ENCODE measurements around the gene ATP13A2. TPM values are rescaled to one million over a fixed set of nuclear protein-coding genes. Genes with fewer than 3 reads are reported as not detected.

ATP13A2 gene
- total RNA-seq, 1 donor from 2014 or later, result 17.2 TPM

Other genes starting within 250 kb of the ATP13A2 start
- gene RNU1-2, start 115.9 kb downstream of the ATP13A2 start, total RNA-seq, result under 0.01 TPM
- 30.7 TPM for gene CROCC, start 90.0 kb downstream of the ATP13A2 start, total RNA-seq
- 31.6 TPM for gene MFAP2, start 31.3 kb downstream of the ATP13A2 start, total RNA-seq
- 115 TPM for gene SDHB, start 42.1 kb upstream of the ATP13A2 start, total RNA-seq
- 291 TPM for gene PADI2, start 107.5 kb upstream of the ATP13A2 start, total RNA-seq
- 10.3 TPM for gene PADI1, start 193.2 kb upstream of the ATP13A2 start, total RNA-seq
- 1.1 TPM for gene PADI3, start 237.2 kb upstream of the ATP13A2 start, total RNA-seq

Measured in tongue (tissue), 1 donor.